BE2C (cell line): ENCODE data around the gene PARG.
A peak's percentile ranks its signal among the peaks of the same experiment; 100 is the strongest.
"Not testable (repeated sequence)": the region's sequence is repeated elsewhere in the genome, so short reads cannot be mapped to it uniquely, and the experiment has no call there.

Experiments used
- DNase-seq: peaks from one replicate; pipeline ENCODE4 v3.0.0-alpha.2; 2020
- H3K27me3 ChIP-seq: fragments of 250-450 bp; sonication (Bioruptor Pico); 2 replicates; pipeline ENCODE4 v1.5.1; 2020; ENCODE audit warnings: mild to moderate bottlenecking
- H3K36me3 ChIP-seq: fragments of 250-450 bp; sonication (Bioruptor Pico); 2 replicates; pipeline ENCODE4 v1.5.1; 2020; ENCODE audit warnings: mild to moderate bottlenecking
- H3K4me1 ChIP-seq: fragments of 250-450 bp; sonication (Bioruptor Pico); 2 replicates; pipeline ENCODE4 v1.5.1; 2020
- H3K4me3 ChIP-seq: 2 replicates; pipeline ENCODE4 v1.5.1; 2011; ENCODE audit warnings: low read depth, low read length
- H3K9me3 ChIP-seq: fragments of 250-450 bp; sonication (Bioruptor Pico); 2 replicates; pipeline ENCODE4 v1.5.1; 2020
- TF ChIP-seq, protein P1 (sequence below): IDR thresholded peaks from 2 replicates; pipeline ENCODE4 v1.5.1; 2012; ENCODE audit warnings: mild to moderate bottlenecking, low read depth, low read length

The PARG gene

GRCh38 chr10:49922041-49922440 lies 19.8 kb downstream of the PARG start:
- not testable (repeated sequence) for DNase-seq, H3K4me1 ChIP-seq, H3K27me3 ChIP-seq, H3K4me3 ChIP-seq, H3K9me3 ChIP-seq, H3K36me3 ChIP-seq

DNA sequence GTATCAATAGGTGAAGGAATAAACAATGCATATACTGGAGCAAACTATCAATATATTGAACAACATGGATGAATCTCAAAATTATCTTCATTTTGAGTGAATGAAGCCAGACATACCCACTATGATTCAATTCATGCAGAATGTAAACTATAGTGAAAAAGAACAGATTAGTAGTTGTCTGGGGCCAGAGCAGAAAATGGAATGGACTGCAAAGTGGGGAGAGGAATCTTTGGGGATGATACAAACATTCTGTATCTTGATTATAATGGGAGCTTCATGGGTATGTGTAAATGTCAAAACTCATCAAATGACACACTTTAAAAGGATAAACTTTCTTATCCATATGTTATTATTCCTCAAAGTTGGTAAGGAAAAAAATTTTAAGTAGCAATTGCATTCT lies 23.9 kb downstream of the PARG start:
- not testable (repeated sequence) for DNase-seq, H3K4me1 ChIP-seq, H3K9me3 ChIP-seq, H3K36me3 ChIP-seq, H3K4me3 ChIP-seq, H3K27me3 ChIP-seq

DNA sequence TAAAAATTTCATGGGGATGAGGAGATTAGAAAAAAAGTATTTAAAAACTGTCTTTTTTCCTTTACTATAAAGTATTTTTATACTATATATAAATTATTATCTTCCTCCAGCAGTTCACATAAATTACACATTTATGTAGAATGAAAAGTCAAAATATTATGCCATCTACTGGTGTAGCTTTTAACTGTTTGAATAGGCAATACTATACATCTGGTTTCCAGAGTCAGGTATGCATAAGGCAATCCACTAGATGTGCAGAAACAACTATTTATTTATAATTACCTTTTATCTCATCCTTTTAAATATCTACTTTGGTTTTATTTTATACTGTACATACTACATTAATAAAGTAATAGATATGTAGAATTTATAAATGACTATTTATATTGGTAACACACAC lies 25.4 kb downstream of the PARG start:
- H3K4me3 ChIP-seq, H3K9me3 ChIP-seq, DNase-seq, H3K27me3 ChIP-seq, H3K36me3 ChIP-seq, H3K4me1 ChIP-seq: not testable (repeated sequence)

DNA sequence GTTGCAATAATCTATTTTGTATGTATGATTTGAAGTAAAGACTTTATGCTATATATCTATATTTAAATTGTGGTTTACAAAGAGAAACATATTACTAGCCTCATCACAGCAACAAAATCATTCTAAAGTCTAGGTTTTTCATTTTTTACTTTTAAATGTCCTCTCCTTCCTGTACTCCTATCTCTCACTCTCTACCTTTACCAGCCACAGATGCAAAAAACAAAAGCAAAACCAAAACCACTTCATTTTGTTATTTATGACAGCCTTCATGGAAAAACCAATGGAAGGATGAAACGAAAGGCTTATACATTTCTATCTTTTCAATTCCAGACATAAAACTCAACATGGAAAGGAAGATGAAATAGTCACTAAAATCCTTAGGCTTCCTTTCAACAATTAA lies 31.5 kb downstream of the PARG start:
- not testable (repeated sequence) for DNase-seq, H3K27me3 ChIP-seq, H3K4me1 ChIP-seq, H3K4me3 ChIP-seq, H3K9me3 ChIP-seq, H3K36me3 ChIP-seq

DNA sequence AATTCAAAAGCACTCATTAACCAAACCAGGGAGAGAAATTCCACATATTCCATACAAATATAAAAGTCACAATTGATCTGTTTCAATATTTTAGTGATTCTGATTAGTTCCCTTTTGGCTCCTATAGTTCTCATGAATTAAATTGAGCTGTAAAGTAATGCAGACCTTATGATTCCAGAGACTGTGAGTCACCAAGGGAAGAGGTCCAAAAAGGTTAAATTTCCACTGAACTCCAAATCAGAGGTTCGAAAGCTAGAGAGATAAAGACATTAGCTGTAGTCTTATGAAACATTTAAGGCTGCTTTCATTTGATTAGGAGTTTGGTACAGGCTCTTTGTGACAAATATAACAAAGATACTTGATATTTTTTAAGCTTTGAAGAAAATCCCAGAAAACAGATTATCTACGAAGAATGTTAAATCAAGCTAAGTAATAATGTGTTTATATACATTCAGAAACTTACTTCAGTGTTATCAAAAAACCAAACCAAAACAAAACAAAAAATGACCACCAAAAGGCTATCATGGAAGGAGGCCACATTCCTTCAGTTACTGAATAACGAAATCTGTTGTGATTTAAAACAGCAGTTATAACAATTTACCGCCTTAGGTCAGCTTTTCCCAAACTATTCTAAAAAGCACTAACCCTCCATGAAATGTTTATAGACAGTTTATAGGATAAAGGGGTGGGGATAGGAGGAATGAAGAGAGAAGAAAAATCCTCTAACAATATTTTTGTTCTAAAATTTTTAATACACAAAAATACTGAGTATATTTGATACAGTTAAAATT lies 33.3 kb downstream of the PARG start:
- H3K4me1 ChIP-seq, H3K36me3 ChIP-seq, H3K4me3 ChIP-seq: not testable (repeated sequence)

DNA sequence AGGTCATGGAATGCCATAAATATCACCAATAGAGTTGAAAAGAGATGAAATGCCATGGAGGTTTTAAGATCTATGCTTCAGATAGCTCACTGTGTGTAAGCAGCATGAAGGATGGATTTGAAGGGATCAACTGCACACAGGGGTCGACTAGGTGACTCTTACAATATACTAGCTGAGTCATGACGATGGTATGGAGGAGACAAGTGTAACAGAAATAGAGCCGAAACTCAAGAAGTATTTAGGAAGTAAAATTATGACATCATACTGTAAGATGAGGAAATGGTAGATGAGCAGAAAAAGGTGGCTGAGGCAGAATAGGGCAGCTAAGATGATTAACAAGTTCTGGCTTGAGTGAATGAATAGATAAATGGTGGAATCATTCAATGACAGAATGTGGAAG lies 38.0 kb downstream of the PARG start:
- H3K9me3 ChIP-seq, H3K36me3 ChIP-seq, DNase-seq, H3K27me3 ChIP-seq, H3K4me1 ChIP-seq, H3K4me3 ChIP-seq: not testable (repeated sequence)

More for the DNA sequence above, 33.3 kb downstream of the PARG start:
- H3K27me3 ChIP-seq, DNase-seq, H3K9me3 ChIP-seq: not testable (repeated sequence)

- H3K36me3 ChIP-seq, H3K9me3 ChIP-seq, H3K27me3 ChIP-seq, H3K4me1 ChIP-seq, DNase-seq, H3K4me3 ChIP-seq: not testable (repeated sequence)
Observed at GRCh38 chr10:49900406-49900805, 41.4 kb downstream of the PARG start.

DNA sequence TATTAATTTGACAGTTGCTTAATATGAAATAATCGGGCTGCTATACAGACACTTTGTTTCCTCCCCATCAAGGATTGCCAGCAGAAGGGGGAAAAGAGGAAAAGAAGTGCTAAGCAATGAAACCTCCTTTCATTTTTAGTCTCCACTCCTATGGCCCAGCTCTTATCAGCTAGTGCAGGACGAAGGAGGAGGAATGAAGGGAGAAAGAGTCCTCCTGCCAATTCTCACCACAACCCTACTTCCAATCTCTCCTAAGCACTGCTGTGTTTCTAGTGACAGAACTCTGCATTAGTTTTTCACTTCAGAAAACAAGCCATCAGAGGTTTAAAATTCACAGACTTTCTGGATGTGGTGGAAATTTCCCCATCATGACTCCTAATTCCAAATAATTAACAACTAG lies 41.8 kb downstream of the PARG start:
- H3K4me1 ChIP-seq, H3K36me3 ChIP-seq, H3K4me3 ChIP-seq, DNase-seq, H3K9me3 ChIP-seq, H3K27me3 ChIP-seq: not testable (repeated sequence)

DNA sequence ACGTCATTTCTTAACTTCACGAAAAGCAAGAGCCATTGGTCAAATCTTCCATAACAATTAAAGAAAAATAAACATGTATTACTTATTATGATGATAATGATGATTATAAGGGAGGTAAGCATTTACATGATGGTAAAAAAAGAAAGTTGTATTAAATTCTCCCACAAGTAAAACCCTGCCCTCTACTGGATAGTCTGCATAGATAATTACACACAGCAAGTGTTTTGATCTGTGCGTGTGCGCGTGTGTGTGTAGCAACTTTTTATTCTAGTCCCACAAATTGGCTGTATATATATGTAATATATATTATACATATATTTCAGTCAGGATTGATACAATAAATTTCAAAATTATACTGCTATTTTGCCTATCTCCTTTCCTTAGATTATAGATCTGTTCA lies 51.8 kb downstream of the PARG start:
- not testable (repeated sequence) for H3K9me3 ChIP-seq, H3K4me1 ChIP-seq, H3K4me3 ChIP-seq, H3K36me3 ChIP-seq, H3K27me3 ChIP-seq, DNase-seq
- TF ChIP-seq, protein P1, sequence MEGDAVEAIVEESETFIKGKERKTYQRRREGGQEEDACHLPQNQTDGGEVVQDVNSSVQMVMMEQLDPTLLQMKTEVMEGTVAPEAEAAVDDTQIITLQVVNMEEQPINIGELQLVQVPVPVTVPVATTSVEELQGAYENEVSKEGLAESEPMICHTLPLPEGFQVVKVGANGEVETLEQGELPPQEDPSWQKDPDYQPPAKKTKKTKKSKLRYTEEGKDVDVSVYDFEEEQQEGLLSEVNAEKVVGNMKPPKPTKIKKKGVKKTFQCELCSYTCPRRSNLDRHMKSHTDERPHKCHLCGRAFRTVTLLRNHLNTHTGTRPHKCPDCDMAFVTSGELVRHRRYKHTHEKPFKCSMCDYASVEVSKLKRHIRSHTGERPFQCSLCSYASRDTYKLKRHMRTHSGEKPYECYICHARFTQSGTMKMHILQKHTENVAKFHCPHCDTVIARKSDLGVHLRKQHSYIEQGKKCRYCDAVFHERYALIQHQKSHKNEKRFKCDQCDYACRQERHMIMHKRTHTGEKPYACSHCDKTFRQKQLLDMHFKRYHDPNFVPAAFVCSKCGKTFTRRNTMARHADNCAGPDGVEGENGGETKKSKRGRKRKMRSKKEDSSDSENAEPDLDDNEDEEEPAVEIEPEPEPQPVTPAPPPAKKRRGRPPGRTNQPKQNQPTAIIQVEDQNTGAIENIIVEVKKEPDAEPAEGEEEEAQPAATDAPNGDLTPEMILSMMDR: peak; percentile 33

DNA sequence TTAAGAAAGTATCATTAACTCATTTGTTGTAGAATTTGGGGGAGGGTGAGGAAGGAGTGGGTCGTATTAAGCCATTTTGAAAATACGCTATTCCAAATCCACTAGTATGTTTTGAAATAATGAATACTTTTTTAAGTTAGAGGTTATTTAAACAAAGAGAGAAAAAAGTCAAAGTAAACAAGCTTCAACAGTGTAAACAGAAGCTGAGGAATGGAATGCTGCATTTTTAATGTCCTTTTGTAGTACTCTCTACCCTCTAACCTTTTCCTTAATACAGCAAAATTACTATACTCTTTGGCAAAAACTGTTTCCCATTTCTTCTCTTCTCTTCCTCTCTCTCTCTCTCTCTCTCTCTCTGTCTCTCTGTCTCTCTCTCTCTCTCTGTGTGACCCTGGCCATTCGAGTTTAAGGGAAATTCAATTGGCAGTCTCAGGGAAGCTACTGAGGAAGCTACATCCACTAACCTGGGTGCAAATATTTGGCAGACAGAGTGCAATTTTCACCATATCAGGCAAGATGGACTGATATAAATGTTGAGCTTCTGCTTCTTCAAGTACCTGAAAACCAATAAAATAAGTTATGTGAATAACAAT lies 57.0 kb downstream of the PARG start:
- H3K4me1 ChIP-seq, H3K27me3 ChIP-seq, H3K36me3 ChIP-seq, DNase-seq, H3K9me3 ChIP-seq, H3K4me3 ChIP-seq: not testable (repeated sequence)

- H3K27me3 ChIP-seq, H3K4me1 ChIP-seq, H3K4me3 ChIP-seq, H3K36me3 ChIP-seq, H3K9me3 ChIP-seq: not testable (repeated sequence)
- DNase-seq: peak; percentile 59
Observed at GRCh38 chr10:49883852-49884251, 58.0 kb downstream of the PARG start.

GRCh38 chr10:49882327-49882726 lies 59.5 kb downstream of the PARG start:
- not testable (repeated sequence) for H3K9me3 ChIP-seq, H3K27me3 ChIP-seq, H3K4me3 ChIP-seq, H3K36me3 ChIP-seq, H3K4me1 ChIP-seq, DNase-seq

DNA sequence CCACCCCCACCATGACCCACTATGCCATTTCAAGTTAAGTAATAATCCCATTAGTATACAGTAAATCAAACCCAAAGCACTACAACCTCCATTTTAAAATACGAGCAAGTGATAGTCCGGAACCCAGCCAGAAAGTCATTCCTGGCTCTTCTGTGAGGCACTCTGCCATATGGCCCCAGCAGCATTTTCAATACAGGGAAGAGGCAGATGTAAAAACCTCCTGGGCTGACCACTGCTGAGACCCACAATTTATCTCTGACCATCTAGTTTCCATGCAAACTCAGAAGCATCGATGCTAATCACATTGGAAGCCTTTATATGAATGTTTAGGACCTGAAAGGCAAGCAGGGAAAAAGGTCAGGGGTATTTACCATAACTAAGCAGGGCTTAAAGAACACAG lies 69.1 kb downstream of the PARG start:
- not testable (repeated sequence) for H3K4me1 ChIP-seq, DNase-seq, H3K36me3 ChIP-seq, H3K4me3 ChIP-seq, H3K9me3 ChIP-seq, H3K27me3 ChIP-seq

DNA sequence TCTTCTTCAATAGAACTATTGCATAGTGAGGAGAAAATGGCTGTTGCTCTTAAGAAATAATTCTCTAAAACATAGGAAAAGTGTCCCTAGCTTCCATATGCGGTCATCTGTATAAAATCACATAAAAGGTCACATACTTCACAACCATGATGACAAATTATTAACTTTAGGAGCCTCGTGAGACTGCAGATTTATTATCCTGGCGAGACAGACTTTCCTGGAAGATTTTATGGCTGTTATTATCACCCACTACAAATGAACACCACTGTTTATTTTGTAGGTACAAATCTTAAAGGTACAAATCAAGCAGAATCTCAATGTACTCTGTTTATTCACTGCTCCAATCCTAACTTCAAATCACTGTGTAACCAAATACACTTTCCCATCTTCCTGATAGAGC lies 70.4 kb downstream of the PARG start:
- not testable (repeated sequence) for H3K4me1 ChIP-seq, H3K27me3 ChIP-seq, DNase-seq, H3K36me3 ChIP-seq, H3K9me3 ChIP-seq, H3K4me3 ChIP-seq

DNA sequence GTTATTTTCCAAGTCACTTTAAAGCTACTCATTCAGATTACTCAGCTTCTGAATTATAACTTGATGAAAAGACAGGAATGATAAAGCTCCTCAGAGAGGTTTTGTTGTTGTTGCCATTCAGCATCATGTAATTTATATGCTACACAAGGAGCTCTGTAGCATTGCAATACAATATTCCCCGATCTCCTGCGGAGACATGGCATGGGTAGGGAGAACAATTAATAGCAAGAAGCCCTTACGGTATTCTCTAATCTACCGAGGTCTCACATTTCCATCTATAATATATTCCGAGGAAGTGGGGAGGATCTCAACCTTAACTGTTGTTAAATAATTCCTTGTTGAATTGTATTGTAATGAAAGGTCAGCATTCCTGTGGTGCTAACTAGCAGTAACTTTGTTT lies 81.9 kb downstream of the PARG start:
- H3K4me1 ChIP-seq, H3K9me3 ChIP-seq, H3K4me3 ChIP-seq, H3K27me3 ChIP-seq, DNase-seq, H3K36me3 ChIP-seq: not testable (repeated sequence)
